GM12864 (cell line): ENCODE measurements around the gene PHF23.

ENCODE experiments used
- DNase-seq: peaks from one replicate; pipeline ENCODE4 v3.0.0-alpha.2; 2011; ENCODE audit warnings: low read depth
- H3K4me3 ChIP-seq: 2 replicates; pipeline ENCODE4 v1.5.1; 2011; ENCODE audit warnings: mild to moderate bottlenecking, low read depth, low read length, control low read depth
- CTCF ChIP-seq: IDR thresholded peaks from 2 replicates; pipeline ENCODE4 v1.5.1; 2011; ENCODE audit warnings: low read depth, mild to moderate bottlenecking, moderate library complexity, low read length, control low read depth, inconsistent platforms; ENCODE audit errors: missing control alignments

PHF23 gene

DNA sequence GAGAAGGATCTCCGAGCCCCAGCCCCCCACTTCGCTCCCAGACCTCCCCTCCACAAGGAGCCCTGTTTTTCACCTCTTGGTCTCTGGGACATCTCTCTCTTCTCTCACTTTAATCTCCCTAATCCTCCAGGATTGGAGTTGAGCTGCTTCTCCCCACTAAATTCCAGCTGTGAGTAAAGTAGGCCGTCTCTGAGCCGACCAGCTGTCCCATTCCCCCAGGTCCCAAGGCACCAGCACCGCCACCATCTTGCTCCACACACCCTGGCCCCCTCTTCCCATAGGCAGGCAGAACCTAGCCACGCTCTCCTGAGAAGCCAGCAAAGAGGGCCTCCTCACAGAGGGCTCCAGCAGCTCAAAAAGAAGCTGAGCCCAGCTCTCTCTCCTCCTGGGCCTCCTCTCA is 20.5 kb downstream of the PHF23 start:
- no peak for TF ChIP-seq CTCF
- DNase-seq: no peak
- H3K4me3 ChIP-seq: no peak overlapping the region

GRCh38 chr17:7218166-7218565 is 21.1 kb downstream of the PHF23 start:
- TF ChIP-seq CTCF: no peak
- H3K4me3 ChIP-seq: no peak overlapping the region
- no peak for DNase-seq

GRCh38 chr17:7217113-7217987 is 21.9 kb downstream of the PHF23 start:
- no peak for TF ChIP-seq CTCF
- no peak for DNase-seq
- no peak overlapping the region for H3K4me3 ChIP-seq

DNA sequence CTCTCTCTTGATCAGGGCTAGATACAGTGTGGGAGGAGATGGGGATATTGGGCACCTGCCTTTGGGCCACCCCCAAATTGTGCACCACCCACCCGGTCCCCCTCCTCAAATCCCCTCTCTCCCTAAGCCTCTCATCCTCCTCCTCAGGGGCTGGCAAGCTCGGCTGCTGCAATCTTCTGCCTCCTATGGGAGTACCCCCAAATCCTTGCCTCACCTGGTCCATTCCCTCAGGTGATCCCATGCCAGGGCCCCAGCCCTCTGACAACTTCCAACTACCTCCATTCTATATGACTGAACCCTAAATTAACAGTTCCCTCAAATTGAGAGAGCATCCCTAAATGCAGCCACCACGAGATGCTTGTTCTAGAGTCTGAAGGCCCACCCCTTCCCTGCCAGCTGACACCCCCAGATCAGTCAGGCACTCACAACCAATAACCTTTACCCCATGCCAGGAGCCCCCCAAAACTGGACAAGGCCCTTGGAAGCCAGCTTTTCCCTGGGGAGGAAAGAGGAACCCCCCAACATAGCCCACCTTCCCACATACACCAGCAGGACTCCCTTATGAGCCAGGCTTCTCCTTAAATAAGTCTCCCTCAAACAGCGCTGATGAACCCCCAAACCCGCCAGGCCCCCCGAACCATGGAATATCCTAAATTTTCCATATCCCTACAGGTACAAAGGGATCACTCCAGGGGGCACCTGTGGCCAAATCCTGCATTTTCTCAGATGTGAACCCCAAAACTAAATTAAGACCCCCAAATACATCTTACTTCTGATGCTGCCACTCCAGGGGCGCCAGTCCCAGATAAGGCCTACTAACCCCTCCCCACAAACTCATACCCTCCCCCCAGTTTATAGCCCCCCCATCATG is 22.8 kb downstream of the PHF23 start:
- H3K4me3 ChIP-seq: no peak overlapping the region
- no peak for TF ChIP-seq CTCF
- no peak for DNase-seq

DNA sequence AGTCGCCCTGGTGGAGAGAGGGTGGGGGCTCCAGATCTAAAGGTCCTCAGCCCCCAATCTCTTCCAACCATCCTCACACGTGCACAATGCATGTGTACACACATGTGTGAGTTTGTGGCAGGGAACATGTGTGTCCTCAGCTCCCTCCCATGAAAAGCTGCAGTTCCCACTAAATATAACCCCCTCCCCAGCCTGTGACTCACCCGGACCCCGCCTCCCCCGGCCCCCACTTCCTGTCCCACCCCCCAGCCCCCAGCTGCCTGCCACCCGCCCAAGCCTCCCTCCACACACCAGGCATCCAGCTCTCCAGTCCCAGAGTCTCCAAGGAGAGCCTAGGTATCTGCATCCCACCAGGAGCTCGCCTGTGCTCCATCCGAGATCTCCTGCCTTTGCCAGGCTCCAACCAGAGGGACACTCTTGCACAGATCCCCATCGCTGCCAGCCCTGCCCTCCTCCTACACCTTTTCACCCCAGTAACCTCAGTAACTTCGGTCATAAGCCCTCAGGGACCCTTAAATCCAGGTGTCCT is 23.5 kb downstream of the PHF23 start:
- no peak overlapping the region for H3K4me3 ChIP-seq
- no peak for TF ChIP-seq CTCF
- DNase-seq: no peak

- H3K4me3 ChIP-seq: no peak overlapping the region
- DNase-seq: no peak
- no peak for TF ChIP-seq CTCF
These were observed 24.1 kb downstream of the PHF23 start for GRCh38 chr17:7215136-7215638.
